HG03175 (cell line): Measurements from ENCODE around the gene CRAMP1.

Source experiments
- ATAC-seq: cut with Tn5 transposase; IDR thresholded peaks from one replicate; pipeline ENCODE4 v1.9.1; 2021; ENCODE audit warnings: mild to moderate bottlenecking, moderate library complexity; ENCODE audit not compliant: unreplicated experiment

Gene CRAMP1

DNA sequence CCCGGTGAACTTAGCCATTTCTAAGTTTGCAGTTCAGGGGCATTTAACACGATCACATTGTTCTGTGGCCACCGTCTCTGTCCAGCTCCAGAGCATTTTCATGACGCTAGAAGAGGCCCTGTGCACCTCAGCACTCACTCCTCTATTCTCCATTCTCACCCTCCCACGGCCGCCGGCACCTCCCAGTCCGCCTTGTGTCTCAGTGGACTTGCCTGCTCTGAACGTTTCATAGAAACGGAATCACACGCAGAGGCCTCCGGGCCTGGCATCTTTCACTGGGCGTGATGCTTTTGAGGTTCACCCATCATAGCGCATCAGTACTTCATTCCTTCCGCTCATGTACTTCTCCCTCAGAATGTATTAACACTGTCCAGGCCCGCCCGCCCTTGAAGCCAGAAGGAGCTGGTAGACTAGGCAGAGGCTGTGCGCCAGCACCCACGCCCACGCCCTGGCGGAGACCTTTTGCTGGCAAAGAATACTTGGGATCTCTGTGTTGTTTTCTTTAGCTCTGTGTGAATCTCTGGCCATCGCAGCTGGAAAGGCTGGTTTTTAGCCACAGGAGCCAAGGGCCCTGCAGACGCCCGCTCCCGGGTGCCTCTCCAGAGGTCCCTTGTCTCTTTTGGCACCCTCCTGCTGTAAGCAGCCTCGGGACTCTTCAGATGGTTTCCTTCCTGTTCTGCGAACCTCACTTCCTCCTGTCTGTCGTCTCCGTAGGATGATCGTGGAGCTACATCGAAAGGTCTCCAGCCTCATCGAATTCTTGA is 42.5 kb downstream of the CRAMP1 start:
- no peak for ATAC-seq

- ATAC-seq: no peak
Observed at GRCh38 chr16:1655269-1655807, 43.2 kb downstream of the CRAMP1 start.

DNA sequence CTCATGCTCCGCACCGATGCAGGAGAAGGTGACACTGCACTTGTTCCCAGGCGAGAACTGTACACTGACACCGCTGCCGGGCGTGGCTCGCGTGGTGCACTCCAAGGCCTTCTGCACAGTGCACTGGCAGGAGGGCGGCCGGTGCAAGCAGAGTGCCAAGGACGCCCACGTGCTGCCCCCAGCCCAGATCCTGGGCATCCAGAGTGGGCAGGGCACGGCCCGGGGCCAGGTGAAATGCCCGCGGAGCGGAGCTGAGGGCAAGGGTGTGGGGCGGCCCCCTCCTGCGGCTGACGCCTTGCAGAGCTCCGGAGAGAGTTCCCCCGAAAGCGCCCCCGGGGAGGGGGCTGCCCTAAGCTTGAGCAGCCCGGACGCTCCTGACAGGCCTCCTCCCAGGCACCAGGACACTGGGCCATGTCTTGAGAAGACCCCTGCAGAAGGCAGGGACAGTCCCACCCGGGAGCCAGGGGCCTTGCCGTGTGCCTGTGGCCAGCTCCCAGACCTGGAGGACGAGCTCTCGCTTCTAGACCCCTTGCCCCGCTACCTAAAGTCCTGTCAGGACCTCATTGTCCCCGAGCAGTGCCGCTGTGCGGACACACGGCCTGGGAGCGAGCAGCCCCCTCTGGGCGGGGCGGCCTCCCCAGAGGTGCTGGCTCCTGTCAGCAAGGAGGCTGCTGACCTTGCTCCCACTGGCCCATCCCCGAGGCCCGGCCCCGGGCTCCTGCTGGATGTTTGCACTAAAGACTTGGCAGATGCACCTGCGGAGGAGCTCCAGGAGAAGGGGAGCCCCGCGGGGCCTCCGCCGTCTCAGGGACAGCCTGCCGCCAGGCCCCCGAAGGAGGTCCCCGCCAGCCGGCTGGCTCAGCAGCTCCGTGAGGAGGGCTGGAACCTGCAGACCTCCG is 44.0 kb downstream of the CRAMP1 start:
- no peak for ATAC-seq

DNA sequence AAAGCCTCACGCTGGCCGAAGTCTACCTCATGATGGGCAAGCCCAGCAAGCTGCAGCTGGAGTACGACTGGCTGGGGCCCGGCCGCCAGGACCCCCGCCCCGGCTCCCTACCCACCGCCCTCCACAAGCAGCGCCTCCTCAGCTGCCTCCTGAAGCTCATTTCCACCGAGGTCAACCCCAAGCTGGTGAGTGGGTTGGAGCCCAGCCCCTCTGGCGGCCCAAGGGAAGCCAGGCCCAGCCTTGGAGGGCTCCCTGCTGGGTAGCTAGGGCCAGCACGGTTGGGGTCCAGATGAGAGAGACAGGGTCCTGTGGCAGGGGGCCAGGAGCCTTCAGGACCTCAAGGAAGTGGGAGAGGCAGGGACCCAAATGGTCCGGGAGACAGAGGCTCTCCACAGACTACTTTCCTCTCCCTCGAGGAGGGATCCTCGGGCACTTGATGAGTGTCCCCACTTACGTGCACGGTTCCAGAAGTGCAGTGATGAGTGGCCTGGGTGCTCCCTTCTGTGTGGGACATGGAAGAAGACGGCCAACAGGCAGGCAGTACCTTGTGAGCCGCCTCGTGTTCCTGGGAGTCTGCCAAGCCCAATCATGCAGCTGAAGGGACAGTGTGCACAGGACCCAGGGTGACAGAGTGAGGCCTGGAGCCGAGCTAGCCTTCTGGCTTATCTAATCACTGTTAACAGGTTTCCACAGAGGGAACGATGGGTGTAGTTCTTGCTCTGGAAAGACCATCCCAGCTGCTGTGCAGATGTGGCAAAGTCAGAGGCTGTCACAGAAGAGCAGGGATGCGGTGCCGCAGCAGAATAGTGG is 44.9 kb downstream of the CRAMP1 start:
- no peak for ATAC-seq

DNA sequence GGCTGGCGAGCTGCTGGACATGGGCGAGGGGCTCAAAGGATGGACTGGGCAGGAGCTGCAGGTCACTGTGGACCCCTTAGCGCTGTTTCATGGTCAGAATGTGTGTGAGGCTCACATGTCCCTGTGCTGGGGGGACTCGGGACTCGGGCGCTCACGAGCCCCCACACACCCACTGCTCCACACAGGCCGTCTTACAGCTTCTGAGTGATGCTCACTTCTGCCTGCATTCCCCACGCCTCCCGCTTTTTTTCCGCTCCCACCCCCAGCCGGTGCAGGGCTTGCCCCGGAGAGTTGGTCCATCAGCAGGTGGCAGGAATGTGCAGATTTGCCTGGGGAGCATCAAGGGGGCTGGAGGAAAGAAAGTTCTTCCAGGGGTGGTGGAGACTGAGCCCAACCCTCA is 45.7 kb downstream of the CRAMP1 start:
- ATAC-seq: no peak

DNA sequence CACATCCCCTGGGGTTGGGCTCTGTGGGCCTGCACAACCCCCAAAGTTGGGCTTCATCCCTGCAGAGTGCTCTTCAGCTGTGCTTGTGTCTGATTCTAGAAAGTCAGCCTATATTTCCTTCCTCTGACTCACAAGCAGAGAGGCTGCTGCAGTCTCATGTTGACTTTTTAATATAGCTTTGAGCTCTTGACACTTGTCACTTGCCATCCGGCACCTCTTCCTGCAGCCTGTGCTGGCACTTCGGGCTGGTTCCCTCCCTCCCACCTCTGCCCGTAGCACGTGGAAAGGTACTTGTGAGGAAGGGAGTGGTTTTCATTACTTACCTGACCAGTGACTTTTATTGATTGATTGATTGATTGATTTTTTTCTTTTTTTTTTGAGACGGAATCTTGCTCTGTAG is 46.9 kb downstream of the CRAMP1 start:
- no peak for ATAC-seq

- ATAC-seq: no peak
Observed at GRCh38 chr16:1661826-1662225, 49.7 kb downstream of the CRAMP1 start.

DNA sequence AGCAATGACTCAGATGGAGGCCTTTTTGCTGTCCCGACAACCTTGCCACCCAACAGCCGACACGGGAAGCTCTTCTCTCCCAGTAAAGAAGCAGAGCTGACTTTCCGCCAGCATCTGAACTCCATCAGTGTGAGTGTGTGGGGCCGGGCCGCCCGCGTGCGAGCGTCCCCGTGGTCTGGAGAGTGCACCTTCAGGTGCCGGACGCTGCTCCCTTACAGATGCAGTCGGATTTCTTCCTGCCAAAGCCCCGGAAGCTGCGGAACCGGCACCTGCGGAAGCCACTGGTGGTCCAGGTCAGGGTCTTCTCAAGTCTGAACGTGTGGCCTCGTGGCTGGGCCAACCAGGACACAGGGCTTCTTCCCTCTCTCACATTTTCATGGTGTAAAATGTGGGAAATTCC is 50.4 kb downstream of the CRAMP1 start:
- ATAC-seq: no peak

DNA sequence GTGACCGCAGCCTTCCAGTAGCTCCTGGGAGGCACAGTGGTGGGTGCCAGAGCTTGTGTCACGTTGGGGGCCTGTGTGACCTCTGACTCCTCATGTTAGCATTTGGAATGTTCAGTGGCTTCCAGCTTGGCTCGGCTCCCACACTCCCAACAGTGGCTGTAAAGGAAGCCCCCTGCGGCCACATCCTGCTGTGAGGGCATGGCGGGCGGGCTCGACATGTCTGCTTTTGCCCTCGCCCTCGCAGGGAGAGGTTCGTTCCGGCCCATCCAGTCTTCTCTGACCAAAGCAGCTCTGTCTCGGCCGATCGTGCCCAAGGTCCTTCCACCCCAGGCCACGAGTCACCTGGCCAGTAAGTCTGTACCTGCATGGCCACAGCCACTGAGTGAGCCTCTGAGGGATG is 53.7 kb downstream of the CRAMP1 start:
- no peak for ATAC-seq

DNA sequence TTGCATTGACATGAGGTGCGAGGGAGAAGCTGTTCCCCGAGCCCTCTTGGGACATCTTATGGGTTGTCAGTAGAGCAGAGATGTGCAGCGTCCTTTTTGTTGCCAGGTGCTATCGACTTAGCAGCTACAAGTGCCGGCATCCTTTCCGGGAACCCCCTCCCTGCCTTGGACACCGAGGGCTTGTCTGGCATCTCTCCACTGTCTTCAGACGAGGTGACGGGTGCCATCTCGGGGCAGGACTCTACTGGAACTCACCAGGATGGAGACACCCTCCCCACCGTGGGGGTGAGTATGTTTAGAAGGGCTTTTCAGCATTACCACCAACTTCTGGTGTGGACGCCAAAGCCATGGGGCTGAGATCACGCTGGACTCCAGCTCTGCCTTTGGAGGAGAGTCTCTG is 54.2 kb downstream of the CRAMP1 start:
- no peak for ATAC-seq

DNA sequence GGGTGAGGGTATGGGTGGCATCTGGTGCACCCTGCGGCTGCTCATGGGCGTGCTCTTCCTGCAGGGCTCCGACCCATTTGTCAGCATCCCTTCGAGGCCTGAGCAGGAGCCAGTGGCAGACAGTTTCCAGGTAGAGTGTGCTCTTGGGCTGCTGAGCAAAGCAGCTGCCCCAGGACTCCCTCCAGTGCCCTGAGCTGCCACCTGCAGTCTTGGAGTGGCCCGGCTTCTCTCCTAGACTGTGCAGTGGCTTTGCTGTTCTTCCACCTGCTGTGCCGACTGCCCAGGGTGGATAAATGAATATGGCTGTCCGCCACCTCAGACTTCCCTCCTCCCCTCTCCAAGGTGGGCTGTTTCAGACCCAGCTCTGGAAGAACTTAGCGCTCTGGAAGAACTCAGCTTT is 55.1 kb downstream of the CRAMP1 start:
- ATAC-seq: no peak

GRCh38 chr16:1667916-1668315 is 55.8 kb downstream of the CRAMP1 start:
- no peak for ATAC-seq

- no peak for ATAC-seq
Observed at GRCh38 chr16:1668612-1669319, 56.6 kb downstream of the CRAMP1 start.

DNA sequence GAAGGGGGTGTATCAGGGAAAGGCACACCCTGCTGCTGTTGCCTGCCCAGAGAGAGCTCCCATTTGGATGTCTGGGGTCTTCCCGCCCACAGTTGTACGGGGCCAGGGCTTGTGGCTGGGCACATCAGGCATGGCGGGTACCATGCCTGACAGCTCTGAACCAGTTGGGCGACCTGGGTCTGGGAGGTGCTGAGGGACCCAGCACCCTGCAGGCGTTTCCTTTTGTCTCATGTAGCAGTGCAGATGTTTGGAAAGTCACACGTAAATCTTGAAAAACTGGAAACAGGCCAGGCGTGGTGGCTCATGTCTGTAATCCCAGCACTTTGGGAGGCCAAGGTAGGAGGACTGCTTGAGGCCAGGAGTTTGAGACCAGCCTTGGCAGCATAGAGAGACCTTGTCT is 57.5 kb downstream of the CRAMP1 start:
- no peak for ATAC-seq

GRCh38 chr16:1670371-1670770 is 58.2 kb downstream of the CRAMP1 start:
- ATAC-seq: no peak

DNA sequence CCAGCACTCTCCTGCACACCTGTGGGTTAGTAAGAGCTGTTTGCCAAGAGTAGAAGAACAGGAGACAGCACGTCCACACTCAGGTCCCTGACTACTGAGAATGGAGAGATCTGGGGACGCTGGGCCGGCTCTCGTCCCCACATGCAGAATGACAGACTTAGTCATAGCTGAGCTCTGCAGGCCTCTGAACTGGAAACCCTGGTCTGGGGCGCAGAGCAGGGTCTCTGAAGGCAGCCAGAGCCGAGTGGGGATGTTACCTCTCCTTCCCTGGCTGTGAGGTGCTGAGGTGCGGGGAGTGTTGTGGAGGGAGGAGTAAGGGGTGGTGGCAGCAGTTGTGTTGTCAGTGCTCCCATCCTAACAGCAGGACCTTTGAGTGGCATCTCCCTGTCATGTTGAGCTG is 58.7 kb downstream of the CRAMP1 start:
- ATAC-seq: no peak

DNA sequence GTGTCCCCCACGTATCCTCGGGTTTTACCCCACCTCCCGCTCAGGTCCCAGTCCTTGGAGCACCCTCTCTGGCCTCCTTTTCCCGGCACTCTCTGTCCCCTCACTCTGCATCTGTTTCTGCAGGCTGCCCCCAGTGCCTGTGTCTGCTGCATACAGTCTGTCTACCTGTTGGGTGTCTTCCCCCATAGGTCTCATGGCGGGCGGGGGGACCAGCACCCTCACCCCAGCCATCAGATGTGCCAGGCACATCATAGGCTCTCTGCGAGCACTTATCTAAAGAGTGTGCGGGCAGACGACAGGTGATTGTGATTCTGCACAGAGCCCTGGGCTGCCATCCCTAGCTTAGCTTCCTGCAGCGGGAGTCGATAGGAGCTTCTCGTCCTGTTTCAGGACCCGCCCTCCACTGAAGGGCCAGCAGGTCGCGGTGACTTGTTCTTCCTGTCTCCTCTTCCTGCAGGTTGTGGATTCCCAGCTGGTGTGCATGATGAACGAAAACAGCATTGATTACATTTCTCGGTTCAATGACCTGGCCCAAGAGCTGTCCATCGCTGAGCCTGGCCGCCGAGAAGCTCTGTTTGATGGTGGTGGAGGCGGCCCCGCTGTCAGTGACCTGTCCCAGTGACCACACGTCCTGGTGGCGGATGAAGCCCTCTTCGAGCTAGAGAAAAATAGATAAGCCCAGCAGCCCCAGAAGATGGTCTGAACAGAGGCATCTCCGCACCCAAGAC is 61.4 kb downstream of the CRAMP1 start:
- no peak for ATAC-seq

DNA sequence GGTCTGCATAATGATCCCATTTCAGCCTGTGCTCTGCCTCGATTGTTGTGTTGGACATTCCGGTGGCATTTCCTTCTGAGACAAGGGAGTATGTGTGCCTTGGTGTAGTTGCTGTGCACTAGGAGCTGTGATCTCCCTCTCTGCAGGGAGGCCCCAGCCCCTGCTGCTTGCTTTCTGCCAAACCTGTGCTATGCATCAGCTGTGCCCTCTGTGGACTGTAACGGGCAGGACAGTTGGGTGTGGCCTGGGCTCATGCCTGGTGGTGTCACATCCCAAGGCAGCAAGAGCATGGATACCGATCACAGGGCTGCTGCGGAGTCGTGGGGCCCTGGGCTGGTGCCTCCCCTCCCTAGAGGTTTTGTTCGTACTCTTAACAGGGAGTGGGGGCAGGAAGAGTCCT is 62.1 kb downstream of the CRAMP1 start:
- no peak for ATAC-seq

- no peak for ATAC-seq
Observed at GRCh38 chr16:1674751-1675664, 62.8 kb downstream of the CRAMP1 start.
